Neural progenitor cell (in vitro differentiated cells): ENCODE results near the gene RAB6B. TPM values are rescaled to one million over a fixed set of nuclear protein-coding genes. Genes with fewer than 3 reads are reported as not detected.

Source experiments
- DNase-seq: peaks from one replicate; pipeline ENCODE4 v3.0.0-alpha.2; 2016; ENCODE audit warnings: low spot score
- H2AFZ ChIP-seq: fragments of 200-600 bp; sonication (generic); replicated peaks from 2 replicates; pipeline ENCODE4 v1.6.1; 2016; ENCODE audit warnings: antibody characterized with exemption
- H3F3A ChIP-seq: fragments of 200-600 bp; sonication (generic); 2 replicates; pipeline ENCODE4 v1.6.1; 2016; ENCODE audit warnings: antibody characterized with exemption, low read depth
- H3K27ac ChIP-seq: fragments of 200-600 bp; sonication (generic); 2 replicates; pipeline ENCODE4 v1.5.1; 2016; ENCODE audit warnings: mild to moderate bottlenecking
- H3K27me3 ChIP-seq: fragments of 200-600 bp; sonication (generic); 2 replicates; pipeline ENCODE4 v1.6.1; 2016; ENCODE audit warnings: mild to moderate bottlenecking, moderate library complexity
- H3K36me3 ChIP-seq: fragments of 200-600 bp; sonication (generic); 2 replicates; pipeline ENCODE4 v1.5.1; 2016
- H3K4me1 ChIP-seq: fragments of 200-600 bp; sonication (generic); 2 replicates; pipeline ENCODE4 v1.6.1; 2016; ENCODE audit warnings: mixed run types
- H3K4me2 ChIP-seq: fragments of 200-600 bp; sonication (generic); 2 replicates; pipeline ENCODE4 v1.6.1; 2016
- H3K4me3 ChIP-seq: fragments of 200-600 bp; sonication (generic); 2 replicates; pipeline ENCODE4 v1.5.1; 2016
- H3K79me2 ChIP-seq: fragments of 200-600 bp; sonication (generic); 2 replicates; pipeline ENCODE4 v1.6.1; 2016; ENCODE audit warnings: low read depth
- H3K9ac ChIP-seq: fragments of 200-600 bp; sonication (generic); 2 replicates; pipeline ENCODE4 v1.6.1; 2016
- H3K9me3 ChIP-seq: fragments of 200-600 bp; sonication (generic); 2 replicates; pipeline ENCODE4 v1.5.1; 2016; ENCODE audit warnings: low read depth
- H4K20me1 ChIP-seq: fragments of 200-600 bp; sonication (generic); 2 replicates; pipeline ENCODE4 v1.6.1; 2016; ENCODE audit warnings: low read depth
- H3K27ac Mint-ChIP-seq: 3 replicates; pipeline ENCODE4 v1.8.0; 2021; ENCODE audit warnings: mixed read lengths
- H3K27me3 Mint-ChIP-seq: 2 replicates; pipeline ENCODE4 v1.8.0; 2022; ENCODE audit warnings: low read depth, mild to moderate bottlenecking, inconsistent platforms, moderate library complexity, mixed read lengths; ENCODE audit not compliant: insufficient read depth
- H3K36me3 Mint-ChIP-seq: 3 replicates; pipeline ENCODE4 v1.8.0; 2021; ENCODE audit warnings: mixed read lengths
- H3K4me1 Mint-ChIP-seq: 3 replicates; pipeline ENCODE4 v1.8.0; 2021; ENCODE audit warnings: mixed read lengths
- H3K4me3 Mint-ChIP-seq: 3 replicates; pipeline ENCODE4 v1.8.0; 2021; ENCODE audit warnings: mild to moderate bottlenecking, moderate library complexity, mixed read lengths
- H3K9me3 Mint-ChIP-seq: 3 replicates; pipeline ENCODE4 v1.8.0; 2020; ENCODE audit warnings: mixed read lengths
- EZH2 ChIP-seq: fragments of 200-600 bp; sonication (generic); IDR thresholded peaks from 2 replicates; pipeline ENCODE4 v1.6.1; 2017; ENCODE audit warnings: antibody characterized with exemption, mild to moderate bottlenecking, moderate library complexity
- EZH2phosphoT487 ChIP-seq: fragments of 200-600 bp; sonication (generic); IDR thresholded peaks from 2 replicates; pipeline ENCODE4 v1.6.1; 2017; ENCODE audit warnings: antibody characterized with exemption
- total RNA-seq: library from RNA; depleted of rRNA; stranded (reverse); fragments of >200 nt; gene quantifications from 2 replicates; pipeline ENCODE4 v1.2.3, GENCODE V29; 2015; ENCODE audit warnings: low replicate concordance
- TF ChIP-seq, protein P1 (sequence below): fragments of 200-600 bp; sonication (generic); IDR thresholded peaks from 2 replicates; pipeline ENCODE4 v1.5.1; 2017; ENCODE audit warnings: antibody characterized with exemption, mild to moderate bottlenecking

Gene RAB6B
- total RNA-seq, 1 donor from 2014 or later = 7.7 TPM

DNA sequence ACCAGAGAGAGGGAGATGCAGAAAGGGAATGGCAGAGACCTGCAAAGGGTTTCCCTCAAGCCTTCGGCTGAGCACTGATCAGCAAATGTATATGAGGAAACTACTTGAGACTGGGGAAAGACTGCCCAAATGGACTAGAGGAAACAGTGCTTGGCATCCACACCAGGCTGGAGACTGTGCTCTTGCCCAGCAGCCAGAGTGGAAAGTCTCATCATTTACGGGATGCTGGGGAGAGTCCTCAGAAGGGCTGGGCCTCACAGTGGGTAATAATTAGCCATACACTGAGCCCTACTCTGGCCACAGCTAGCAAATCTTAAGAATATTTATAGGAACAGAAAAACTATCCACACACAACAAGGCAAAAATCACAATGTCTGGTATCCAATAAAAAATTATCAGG lies 18.5 kb downstream of the RAB6B start:
- H3K4me2 ChIP-seq = no peak overlapping the region
- no peaks in the 10 kb centered on the region for H3K9me3 ChIP-seq
- H3K9me3 Mint-ChIP-seq = peaks cover 10% of the 10 kb centered on the region
- peaks cover 5% of the 10 kb centered on the region for H4K20me1 ChIP-seq
- H3K36me3 ChIP-seq = no peaks in the 10 kb centered on the region
- peaks cover 14% of the 10 kb centered on the region for H3K4me1 ChIP-seq
- H3K79me2 ChIP-seq = no peaks in the 10 kb centered on the region
- H3K27me3 ChIP-seq = no peaks in the 10 kb centered on the region
- no peaks in the 10 kb centered on the region for H3K27me3 Mint-ChIP-seq
- TF ChIP-seq EZH2 (no peak), EZH2phosphoT487 (no peak)
- TF ChIP-seq, protein P1, sequence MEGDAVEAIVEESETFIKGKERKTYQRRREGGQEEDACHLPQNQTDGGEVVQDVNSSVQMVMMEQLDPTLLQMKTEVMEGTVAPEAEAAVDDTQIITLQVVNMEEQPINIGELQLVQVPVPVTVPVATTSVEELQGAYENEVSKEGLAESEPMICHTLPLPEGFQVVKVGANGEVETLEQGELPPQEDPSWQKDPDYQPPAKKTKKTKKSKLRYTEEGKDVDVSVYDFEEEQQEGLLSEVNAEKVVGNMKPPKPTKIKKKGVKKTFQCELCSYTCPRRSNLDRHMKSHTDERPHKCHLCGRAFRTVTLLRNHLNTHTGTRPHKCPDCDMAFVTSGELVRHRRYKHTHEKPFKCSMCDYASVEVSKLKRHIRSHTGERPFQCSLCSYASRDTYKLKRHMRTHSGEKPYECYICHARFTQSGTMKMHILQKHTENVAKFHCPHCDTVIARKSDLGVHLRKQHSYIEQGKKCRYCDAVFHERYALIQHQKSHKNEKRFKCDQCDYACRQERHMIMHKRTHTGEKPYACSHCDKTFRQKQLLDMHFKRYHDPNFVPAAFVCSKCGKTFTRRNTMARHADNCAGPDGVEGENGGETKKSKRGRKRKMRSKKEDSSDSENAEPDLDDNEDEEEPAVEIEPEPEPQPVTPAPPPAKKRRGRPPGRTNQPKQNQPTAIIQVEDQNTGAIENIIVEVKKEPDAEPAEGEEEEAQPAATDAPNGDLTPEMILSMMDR = no peak
- H3K4me1 Mint-ChIP-seq = no peaks in the 10 kb centered on the region
- no peak overlapping the region for H3K27ac ChIP-seq
- peaks cover 3% of the 10 kb centered on the region for H3K36me3 Mint-ChIP-seq
- no peak overlapping the region for H3K9ac ChIP-seq
- no peak overlapping the region for H3K4me3 Mint-ChIP-seq
- no peak overlapping the region for H3K27ac Mint-ChIP-seq
- H2AFZ ChIP-seq = no peak overlapping the region
- H3K4me3 ChIP-seq = no peak overlapping the region
- DNase-seq = no peak
- no peaks in the 10 kb centered on the region for H3F3A ChIP-seq

DNA sequence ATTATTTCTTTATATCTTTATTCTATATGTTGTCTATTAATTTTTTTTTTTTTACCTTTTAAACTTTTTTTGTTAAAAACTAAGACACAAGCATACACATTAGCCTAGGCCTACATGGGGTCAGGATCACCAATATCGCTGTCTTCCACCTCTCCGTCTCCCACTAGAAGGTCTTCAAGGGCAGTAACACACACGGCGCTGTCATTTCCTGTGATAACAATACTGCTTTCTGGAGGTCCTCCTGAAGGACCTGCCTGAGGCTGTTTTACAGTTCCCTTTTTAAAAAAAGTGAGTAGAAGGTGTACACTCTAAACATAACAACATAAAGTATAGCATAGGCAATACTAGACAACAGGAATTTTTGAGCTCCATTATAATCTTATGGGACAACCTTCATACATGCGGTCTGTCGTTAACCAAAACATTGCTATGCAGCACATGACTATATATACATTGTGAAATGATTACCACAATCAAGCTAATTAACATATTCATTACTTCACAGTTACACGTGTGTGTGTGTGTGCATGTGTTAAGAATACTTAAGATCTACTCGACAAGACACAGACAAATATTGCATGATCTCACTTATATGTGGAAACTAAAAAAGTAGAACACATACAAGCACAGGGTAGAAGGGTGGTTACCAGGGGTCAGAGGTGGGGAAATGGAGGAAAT lies 20.8 kb downstream of the RAB6B start:
- Histone ChIP-seq H3K27ac (no peak overlapping the region), H3K9me3 (no peaks in the 10 kb centered on the region), H3K27me3 (no peaks in the 10 kb centered on the region), H3K4me2 (no peak overlapping the region), H4K20me1 (peaks cover 10% of the 10 kb centered on the region), H3K4me1 (peaks cover 14% of the 10 kb centered on the region), H3K79me2 (no peaks in the 10 kb centered on the region), H3K36me3 (no peaks in the 10 kb centered on the region), H2AFZ (no peak overlapping the region), H3K4me3 (no peak overlapping the region), H3F3A (no peaks in the 10 kb centered on the region), H3K9ac (no peak overlapping the region)
- Mint-ChIP-seq H3K9me3 (peaks cover 10% of the 10 kb centered on the region), H3K36me3 (no peaks in the 10 kb centered on the region), H3K4me1 (no peaks in the 10 kb centered on the region), H3K4me3 (no peak overlapping the region), H3K27ac (no peak overlapping the region), H3K27me3 (no peaks in the 10 kb centered on the region)
- no peak for DNase-seq
- TF ChIP-seq EZH2 (no peak), EZH2phosphoT487 (no peak)
- TF ChIP-seq, protein P1 = no peak

- H3K27ac ChIP-seq = no peak overlapping the region
- no peak for DNase-seq
- Mint-ChIP-seq H3K4me1 (peaks cover under 1% of the 10 kb centered on the region), H3K27ac (no peak overlapping the region), H3K9me3 (peaks cover 10% of the 10 kb centered on the region), H3K4me3 (no peak overlapping the region), H3K27me3 (no peaks in the 10 kb centered on the region), H3K36me3 (no peaks in the 10 kb centered on the region)
- H3K79me2 ChIP-seq = no peaks in the 10 kb centered on the region
- no peak for TF ChIP-seq EZH2
- TF ChIP-seq, protein P1 = no peak
- no peak for TF ChIP-seq EZH2phosphoT487
- no peaks in the 10 kb centered on the region for H3K36me3 ChIP-seq
- H3K27me3 ChIP-seq = no peaks in the 10 kb centered on the region
- H3F3A ChIP-seq = no peaks in the 10 kb centered on the region
- H3K4me2 ChIP-seq = no peak overlapping the region
- no peak overlapping the region for H3K4me3 ChIP-seq
- no peak overlapping the region for H2AFZ ChIP-seq
- H3K9ac ChIP-seq = no peak overlapping the region
- no peaks in the 10 kb centered on the region for H3K9me3 ChIP-seq
- peaks cover 10% of the 10 kb centered on the region for H4K20me1 ChIP-seq
- peaks cover 14% of the 10 kb centered on the region for H3K4me1 ChIP-seq
Measured at GRCh38 chr3:133874344-133874743, 21.3 kb downstream of the RAB6B start.
